ENCODE data around the gene PLCB2. TPM values are rescaled to one million over a fixed set of nuclear protein-coding genes. Genes with fewer than 3 reads are reported as not detected.

PLCB2 gene
- total RNA-seq, 1 donor from 2014 or later, result 3.7 TPM

DNA sequence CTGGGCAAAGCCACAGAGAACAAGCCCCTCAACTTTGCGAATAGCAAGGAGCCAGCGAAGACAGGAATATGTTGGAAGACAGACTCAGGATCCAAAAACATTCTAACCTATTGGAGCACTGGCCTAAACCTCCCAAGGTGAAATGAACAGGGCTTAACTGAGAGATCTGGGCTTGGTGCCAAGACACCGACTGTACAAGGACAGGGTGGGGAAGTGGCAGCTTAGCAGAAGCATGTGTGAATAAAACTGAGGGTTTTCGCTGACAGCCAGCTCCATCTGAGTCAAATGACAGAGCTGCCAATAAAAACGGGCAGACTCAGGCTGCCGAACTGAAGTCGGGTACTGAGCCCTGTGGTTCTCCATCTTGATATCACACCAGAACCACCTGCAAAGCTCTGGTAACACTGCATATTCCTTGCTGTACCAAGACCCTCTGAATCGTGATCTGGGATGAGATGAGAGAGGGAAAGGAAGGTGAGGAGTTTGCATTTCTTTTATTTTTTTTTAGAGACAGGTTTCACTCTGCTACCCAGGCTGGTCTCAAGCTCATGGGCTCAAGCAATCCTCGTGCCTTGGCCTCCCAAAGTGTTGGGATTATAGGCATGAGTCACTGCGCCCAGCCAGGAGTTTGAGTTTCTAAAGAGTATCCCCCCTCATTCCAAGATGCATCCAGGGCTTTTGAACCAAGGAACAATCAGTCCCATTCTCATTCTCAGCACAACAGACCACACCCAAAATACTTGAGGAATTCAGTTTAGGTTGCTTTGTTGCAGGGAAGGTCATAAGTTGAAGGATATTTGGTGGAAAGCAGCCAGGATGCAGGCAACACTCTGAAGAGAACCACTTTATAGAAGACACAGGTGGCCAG lies 6.0 kb upstream of the PLCB2 start:
- H3K27me3 Mint-ChIP-seq (ENCODE audit: low read depth, unreplicated experiment), result peaks cover 51% of the 10 kb centered on the region
- H3K9me3 Mint-ChIP-seq (ENCODE audit: unreplicated experiment), result no peaks in the 10 kb centered on the region
- Histone ChIP-seq H3K9me3 (ENCODE audit: insufficient read depth, low read depth, low read length) (no peaks in the 10 kb centered on the region), H4K20me1 (ENCODE audit: insufficient read depth, low read length) (no peaks in the 10 kb centered on the region), H3K4me2 (ENCODE audit: low read length) (no peak overlapping the region), H3K27me3 (ENCODE audit: insufficient read depth, low read length) (peaks cover 9% of the 10 kb centered on the region), H3K27ac (ENCODE audit: low read depth, low read length) (no peak overlapping the region), H3K4me1 (ENCODE audit: insufficient read depth, low read length) (no peaks in the 10 kb centered on the region), H3K36me3 (ENCODE audit: insufficient read depth, low read length) (no peaks in the 10 kb centered on the region), H3K4me3 (ENCODE audit: insufficient read depth, low read depth, low read length) (no peak overlapping the region), H2AFZ (ENCODE audit: low read depth, low read length) (no peak overlapping the region), H3K79me2 (ENCODE audit: insufficient read depth, low read length) (no peaks in the 10 kb centered on the region), H3K9ac (ENCODE audit: low read length) (no peak overlapping the region)
- TF ChIP-seq EZH2 (IDR thresholded peaks at IDR 0.05; ENCODE audit: insufficient read depth, low read length), result no peak
- TF ChIP-seq, protein P1, sequence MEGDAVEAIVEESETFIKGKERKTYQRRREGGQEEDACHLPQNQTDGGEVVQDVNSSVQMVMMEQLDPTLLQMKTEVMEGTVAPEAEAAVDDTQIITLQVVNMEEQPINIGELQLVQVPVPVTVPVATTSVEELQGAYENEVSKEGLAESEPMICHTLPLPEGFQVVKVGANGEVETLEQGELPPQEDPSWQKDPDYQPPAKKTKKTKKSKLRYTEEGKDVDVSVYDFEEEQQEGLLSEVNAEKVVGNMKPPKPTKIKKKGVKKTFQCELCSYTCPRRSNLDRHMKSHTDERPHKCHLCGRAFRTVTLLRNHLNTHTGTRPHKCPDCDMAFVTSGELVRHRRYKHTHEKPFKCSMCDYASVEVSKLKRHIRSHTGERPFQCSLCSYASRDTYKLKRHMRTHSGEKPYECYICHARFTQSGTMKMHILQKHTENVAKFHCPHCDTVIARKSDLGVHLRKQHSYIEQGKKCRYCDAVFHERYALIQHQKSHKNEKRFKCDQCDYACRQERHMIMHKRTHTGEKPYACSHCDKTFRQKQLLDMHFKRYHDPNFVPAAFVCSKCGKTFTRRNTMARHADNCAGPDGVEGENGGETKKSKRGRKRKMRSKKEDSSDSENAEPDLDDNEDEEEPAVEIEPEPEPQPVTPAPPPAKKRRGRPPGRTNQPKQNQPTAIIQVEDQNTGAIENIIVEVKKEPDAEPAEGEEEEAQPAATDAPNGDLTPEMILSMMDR (IDR thresholded peaks at IDR 0.05; ENCODE audit: insufficient read depth, low read depth, low read length), result no peak
- H3K36me3 Mint-ChIP-seq (ENCODE audit: low read depth, unreplicated experiment), result no peaks in the 10 kb centered on the region
- no peak overlapping the region for H3K4me3 Mint-ChIP-seq (ENCODE audit: unreplicated experiment)
- peak overlapping the region; percentile 27 for H3K27ac Mint-ChIP-seq (ENCODE audit: unreplicated experiment)
- peaks cover 11% of the 10 kb centered on the region for H3K4me1 Mint-ChIP-seq (ENCODE audit: low read depth, unreplicated experiment)
- DNase-seq (ENCODE audit: low read depth), result no peak
- no peak for FAIRE-seq

DNA sequence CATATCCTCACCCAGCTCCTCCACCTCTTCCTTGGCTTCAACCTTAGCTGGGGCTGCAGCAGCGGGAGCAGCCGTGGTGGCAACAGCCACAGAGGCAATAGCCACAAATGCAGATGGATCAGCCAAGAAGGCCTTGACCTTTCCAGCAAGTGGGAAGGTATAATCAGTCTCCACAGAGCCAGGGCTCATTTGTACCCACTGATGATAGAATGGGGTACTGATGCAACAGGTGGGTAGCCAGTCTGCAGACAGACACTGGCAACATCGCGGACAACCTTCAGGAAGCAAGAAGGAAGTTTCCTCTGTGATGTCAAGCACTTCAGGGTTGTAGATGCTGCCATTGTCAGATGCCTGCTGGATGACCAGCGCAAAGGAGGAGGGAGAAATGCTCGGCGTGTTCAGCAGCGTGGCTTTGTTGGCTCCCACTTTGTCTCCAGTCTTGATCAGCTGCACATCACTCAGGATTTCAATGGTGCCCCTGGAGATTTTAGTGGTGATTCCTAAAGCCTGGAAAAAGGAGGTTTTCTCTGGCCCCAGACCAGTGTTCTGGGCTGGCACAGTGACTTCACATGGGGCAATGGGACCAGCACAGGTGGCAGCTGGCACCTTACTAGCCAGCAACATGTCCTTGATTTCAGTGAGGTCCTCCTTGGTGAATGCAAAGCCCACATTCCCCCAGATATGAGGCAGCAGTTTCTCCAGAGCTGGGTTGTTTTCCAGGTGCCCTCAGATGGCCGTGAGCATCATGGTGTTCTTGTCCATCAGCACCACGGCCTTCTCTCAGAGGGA lies 4.8 kb upstream of the PLCB2 start:
- Mint-ChIP-seq H3K4me3 (ENCODE audit: unreplicated experiment) (no peak overlapping the region), H3K27ac (ENCODE audit: unreplicated experiment) (peak overlapping the region; percentile 69), H3K4me1 (ENCODE audit: low read depth, unreplicated experiment) (peaks cover 12% of the 10 kb centered on the region), H3K27me3 (ENCODE audit: low read depth, unreplicated experiment) (peaks cover 51% of the 10 kb centered on the region), H3K36me3 (ENCODE audit: low read depth, unreplicated experiment) (no peaks in the 10 kb centered on the region), H3K9me3 (ENCODE audit: unreplicated experiment) (no peaks in the 10 kb centered on the region)
- FAIRE-seq (no peak), DNase-seq (ENCODE audit: low read depth) (no peak)
- H2AFZ ChIP-seq (ENCODE audit: low read depth, low read length), result no peak overlapping the region
- TF ChIP-seq, protein P1 (IDR thresholded peaks at IDR 0.05; ENCODE audit: insufficient read depth, low read depth, low read length), result no peak
- no peak for TF ChIP-seq EZH2 (IDR thresholded peaks at IDR 0.05; ENCODE audit: insufficient read depth, low read length)
- H3K4me1 ChIP-seq (ENCODE audit: insufficient read depth, low read length), result no peaks in the 10 kb centered on the region
- H3K36me3 ChIP-seq (ENCODE audit: insufficient read depth, low read length), result no peaks in the 10 kb centered on the region
- no peaks in the 10 kb centered on the region for H3K79me2 ChIP-seq (ENCODE audit: insufficient read depth, low read length)
- H4K20me1 ChIP-seq (ENCODE audit: insufficient read depth, low read length), result no peaks in the 10 kb centered on the region
- H3K4me3 ChIP-seq (ENCODE audit: insufficient read depth, low read depth, low read length), result no peak overlapping the region
- H3K27ac ChIP-seq (ENCODE audit: low read depth, low read length), result no peak overlapping the region
- peaks cover 9% of the 10 kb centered on the region for H3K27me3 ChIP-seq (ENCODE audit: insufficient read depth, low read length)
- no peak overlapping the region for H3K9ac ChIP-seq (ENCODE audit: low read length)
- H3K4me2 ChIP-seq (ENCODE audit: low read length), result no peak overlapping the region
- no peaks in the 10 kb centered on the region for H3K9me3 ChIP-seq (ENCODE audit: insufficient read depth, low read depth, low read length)

All from astrocyte (in vitro differentiated cells and primary cell).